ENCODE data around the gene HBA1. TPM values are rescaled to one million over a fixed set of nuclear protein-coding genes. Genes with fewer than 3 reads are reported as not detected.
"Not testable (repeated sequence)": the region's sequence is repeated elsewhere in the genome, so short reads cannot be mapped to it uniquely, and the experiment has no call there.

Gene HBA1
- total RNA-seq, 1 donor from 2014 or later = not detected

- DNase-seq (ENCODE audit: low read depth, low spot score) = not testable (repeated sequence)
Measured at GRCh38 chr16:173928-174769, 2.3 kb upstream of the HBA1 start.

GRCh38 chr16:175011-175949 lies 1.2 kb upstream of the HBA1 start:
- no peak for DNase-seq (ENCODE audit: low read depth, low spot score)

GRCh38 chr16:176006-176405 lies 474 bp upstream of the HBA1 start:
- DNase-seq (ENCODE audit: low read depth, low spot score) = not testable (repeated sequence)

- no peak for DNase-seq (ENCODE audit: low read depth, low spot score)
Measured at GRCh38 chr16:177394-177822, 928 bp downstream of the HBA1 start.

- DNase-seq (ENCODE audit: low read depth, low spot score) = no peak
Measured at GRCh38 chr16:177981-178667, 1.6 kb downstream of the HBA1 start.

- no peak for DNase-seq (ENCODE audit: low read depth, low spot score)
Measured at GRCh38 chr16:178668-179015, 2.2 kb downstream of the HBA1 start.

GRCh38 chr16:179211-180092 lies 3.0 kb downstream of the HBA1 start:
- DNase-seq (ENCODE audit: low read depth, low spot score) = no peak

- no peak for DNase-seq (ENCODE audit: low read depth, low spot score)
Measured at GRCh38 chr16:180101-180675, 3.7 kb downstream of the HBA1 start, which contains the start of gene HBQ1. HBQ1 (plus strand) TSS chr16:180459; CDS start chr16:180487, 28 bp downstream.

GRCh38 chr16:180681-181564 lies 4.4 kb downstream of the HBA1 start:
- DNase-seq (ENCODE audit: low read depth, low spot score) = no peak

GRCh38 chr16:181565-182021 lies 5.1 kb downstream of the HBA1 start:
- DNase-seq (ENCODE audit: low read depth, low spot score) = no peak

- DNase-seq (ENCODE audit: low read depth, low spot score) = no peak
Measured at GRCh38 chr16:183005-183404, 6.5 kb downstream of the HBA1 start.

GRCh38 chr16:185213-185612 lies 8.7 kb downstream of the HBA1 start:
- DNase-seq (ENCODE audit: low read depth, low spot score) = no peak

- no peak for DNase-seq (ENCODE audit: low read depth, low spot score)
Measured at GRCh38 chr16:185691-186090, 9.2 kb downstream of the HBA1 start.

GRCh38 chr16:187330-187729 lies 10.8 kb downstream of the HBA1 start:
- no peak for DNase-seq (ENCODE audit: low read depth, low spot score)

- no peak for DNase-seq (ENCODE audit: low read depth, low spot score)
Measured at GRCh38 chr16:188674-189073, 12.2 kb downstream of the HBA1 start.

GRCh38 chr16:189604-190186 lies 13.2 kb downstream of the HBA1 start:
- DNase-seq (ENCODE audit: low read depth, low spot score) = no peak

- DNase-seq (ENCODE audit: low read depth, low spot score) = no peak
Measured at GRCh38 chr16:191831-192230, 15.4 kb downstream of the HBA1 start.

- DNase-seq (ENCODE audit: low read depth, low spot score) = no peak
Measured at GRCh38 chr16:192686-193085, 16.2 kb downstream of the HBA1 start.

- no peak for DNase-seq (ENCODE audit: low read depth, low spot score)
Measured at GRCh38 chr16:193441-193840, 17.0 kb downstream of the HBA1 start.
